Measurements from ENCODE around the gene FRMPD4. TPM values are rescaled to one million over a fixed set of nuclear protein-coding genes. Genes with fewer than 3 reads are reported as not detected.

The FRMPD4 gene
- total RNA-seq, 2 donors from 2014 or later: 0.02 to 0.35 TPM

DNA sequence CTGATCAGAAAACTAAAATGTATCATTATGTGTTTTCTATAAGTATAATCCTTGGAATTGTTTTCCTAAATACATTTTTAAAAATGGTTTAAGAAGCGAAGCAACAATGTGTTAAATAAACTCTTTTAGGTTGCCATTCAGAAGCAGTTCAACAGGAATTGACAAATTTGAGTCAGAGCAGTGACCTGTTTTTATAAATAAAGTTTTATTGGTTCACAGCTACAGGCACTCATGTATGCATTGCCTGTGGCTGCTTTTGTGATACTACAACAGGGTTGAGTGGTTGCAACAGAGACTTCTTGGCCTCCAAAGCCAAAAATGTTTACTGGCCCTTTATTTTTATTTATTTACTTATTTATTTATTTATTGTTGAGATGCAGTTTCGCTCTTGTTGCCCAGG lies 99.5 kb downstream of the FRMPD4 start:
- intact Hi-C loops (cut with DNase I): no loop called here
- Histone ChIP-seq H3K4me3 (no peak overlapping the region), H3K4me1 (no peaks in the 10 kb centered on the region), H3K9me3 (no peaks in the 10 kb centered on the region), H3K9ac (ENCODE audit: low read depth in 2 of 2, low read length in 2 of 2) (no peak overlapping the region), H3K36me3 (no peaks in the 10 kb centered on the region), H3K27ac (no peak overlapping the region), H3K27me3 (no peaks in the 10 kb centered on the region)
- no peak for DNase-seq
- TF ChIP-seq CTCF (IDR thresholded peaks at IDR 0.05): no peak

- no peaks in the 10 kb centered on the region for H3K9me3 ChIP-seq
- no peak overlapping the region for H3K27ac ChIP-seq
- H3K27me3 ChIP-seq: no peaks in the 10 kb centered on the region
- intact Hi-C loops (cut with DNase I): no loop called here
- no peaks in the 10 kb centered on the region for H3K36me3 ChIP-seq
- no peak for TF ChIP-seq CTCF (IDR thresholded peaks at IDR 0.05)
- no peak overlapping the region for H3K4me3 ChIP-seq
- no peaks in the 10 kb centered on the region for H3K4me1 ChIP-seq
- H3K9ac ChIP-seq (ENCODE audit: low read depth in 2 of 2, low read length in 2 of 2): no peak overlapping the region
- DNase-seq: no peak
These were observed 101.2 kb downstream of the FRMPD4 start for GRCh38 chrX:12239356-12240082.

- Histone ChIP-seq H3K4me1 (no peaks in the 10 kb centered on the region), H3K27ac (no peak overlapping the region), H3K27me3 (no peaks in the 10 kb centered on the region), H3K9me3 (no peaks in the 10 kb centered on the region), H3K36me3 (no peaks in the 10 kb centered on the region), H3K4me3 (no peak overlapping the region), H3K9ac (ENCODE audit: low read depth in 2 of 2, low read length in 2 of 2) (no peak overlapping the region)
- DNase-seq: no peak
- intact Hi-C loops (cut with DNase I): no loop called here
- TF ChIP-seq CTCF (IDR thresholded peaks at IDR 0.05): no peak
These were observed 102.2 kb downstream of the FRMPD4 start for GRCh38 chrX:12240491-12240890.

DNA sequence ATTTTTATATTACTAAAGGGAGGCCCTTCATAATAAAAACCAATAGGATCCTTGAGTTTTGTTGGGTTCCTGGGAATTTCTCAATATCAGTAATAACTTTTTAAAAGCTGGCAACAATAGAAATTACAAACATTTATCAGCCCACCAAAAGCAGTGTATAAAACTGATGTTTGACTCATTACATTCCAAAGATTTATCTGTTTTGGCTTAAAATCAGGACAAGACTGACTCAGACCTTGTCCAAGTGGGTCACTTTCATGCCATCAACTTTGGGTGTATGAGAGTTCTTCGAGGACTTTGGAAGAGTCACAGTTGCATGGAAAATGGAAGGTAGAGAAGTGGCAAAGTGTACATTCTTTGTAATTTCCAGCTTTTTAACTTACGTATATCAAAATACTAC lies 102.8 kb downstream of the FRMPD4 start:
- no peaks in the 10 kb centered on the region for H3K4me1 ChIP-seq
- H3K36me3 ChIP-seq: no peaks in the 10 kb centered on the region
- no peaks in the 10 kb centered on the region for H3K27me3 ChIP-seq
- H3K4me3 ChIP-seq: no peak overlapping the region
- intact Hi-C loops (cut with DNase I): no loop called here
- no peak for TF ChIP-seq CTCF (IDR thresholded peaks at IDR 0.05)
- DNase-seq: no peak
- no peak overlapping the region for H3K27ac ChIP-seq
- H3K9ac ChIP-seq (ENCODE audit: low read depth in 2 of 2, low read length in 2 of 2): no peak overlapping the region
- no peaks in the 10 kb centered on the region for H3K9me3 ChIP-seq

GRCh38 chrX:12245650-12246645 lies 107.7 kb downstream of the FRMPD4 start:
- Histone ChIP-seq H3K4me3 (no peak overlapping the region), H3K9me3 (no peaks in the 10 kb centered on the region), H3K36me3 (no peaks in the 10 kb centered on the region), H3K4me1 (no peaks in the 10 kb centered on the region), H3K9ac (ENCODE audit: low read depth in 2 of 2, low read length in 2 of 2) (no peak overlapping the region), H3K27me3 (no peaks in the 10 kb centered on the region), H3K27ac (no peak overlapping the region)
- intact Hi-C loops (cut with DNase I): no loop called here
- no peak for TF ChIP-seq CTCF (IDR thresholded peaks at IDR 0.05)
- DNase-seq: no peak
